Endodermal cell (in vitro differentiated cells): ENCODE data around the gene CD99. TPM values are rescaled to one million over a fixed set of nuclear protein-coding genes. Genes with fewer than 3 reads are reported as not detected.
"Not testable (repeated sequence)": the region's sequence is repeated elsewhere in the genome, so short reads cannot be mapped to it uniquely, and the experiment has no call there.

Source experiments
- DNase-seq: peaks from one replicate; pipeline ENCODE4 v3.0.0-alpha.2; 2017
- H3K27ac ChIP-seq: 2 replicates; pipeline ENCODE4 v1.5.1; 2013; ENCODE audit warnings: mild to moderate bottlenecking, low read depth, low read length, moderate library complexity
- H3K27me3 ChIP-seq: 2 replicates; pipeline ENCODE4 v1.6.1; 2013; ENCODE audit warnings: mild to moderate bottlenecking, low read length, moderate library complexity; ENCODE audit not compliant: insufficient read depth, control insufficient read depth, poor library complexity, severe bottlenecking
- H3K36me3 ChIP-seq: 2 replicates; pipeline ENCODE4 v1.7.0; 2013; ENCODE audit warnings: mild to moderate bottlenecking, low read length, moderate library complexity; ENCODE audit not compliant: control insufficient read depth, insufficient read depth
- H3K4me1 ChIP-seq: one replicate; pipeline ENCODE4 v1.7.0; 2013; ENCODE audit warnings: low read length; ENCODE audit not compliant: control insufficient read depth, insufficient read depth
- H3K4me3 ChIP-seq: 2 replicates; pipeline ENCODE4 v1.5.1; 2013; ENCODE audit warnings: mild to moderate bottlenecking, low read length, moderate library complexity
- H3K9ac ChIP-seq: 2 replicates; pipeline ENCODE4 v1.6.1; 2013; ENCODE audit warnings: mild to moderate bottlenecking, low read length, moderate library complexity; ENCODE audit not compliant: poor library complexity, severe bottlenecking; ENCODE audit errors: extremely low read depth
- H3K9me3 ChIP-seq: 2 replicates; pipeline ENCODE4 v1.6.1; 2013; ENCODE audit warnings: mild to moderate bottlenecking, low read length, moderate library complexity; ENCODE audit not compliant: control insufficient read depth
- H3K27ac Mint-ChIP-seq: 2 replicates; pipeline ENCODE4 v1.8.0; 2020; ENCODE audit warnings: mixed read lengths
- H3K27me3 Mint-ChIP-seq: 2 replicates; pipeline ENCODE4 v1.8.0; 2021; ENCODE audit warnings: mild to moderate bottlenecking, mixed read lengths; ENCODE audit not compliant: insufficient read depth
- H3K36me3 Mint-ChIP-seq: 2 replicates; pipeline ENCODE4 v1.8.0; 2020; ENCODE audit warnings: low read depth, mixed read lengths
- H3K4me1 Mint-ChIP-seq: 2 replicates; pipeline ENCODE4 v1.8.0; 2020; ENCODE audit warnings: mixed read lengths
- H3K4me3 Mint-ChIP-seq: 2 replicates; pipeline ENCODE4 v1.8.0; 2020; ENCODE audit warnings: mild to moderate bottlenecking, moderate library complexity, mixed read lengths
- H3K9me3 Mint-ChIP-seq: 2 replicates; pipeline ENCODE4 v1.8.0; 2020; ENCODE audit warnings: mild to moderate bottlenecking, mixed read lengths
- CTCF ChIP-seq: fragments of 200-600 bp; sonication (generic); conservative IDR thresholded peaks from 2 replicates; pipeline ENCODE4 v1.5.0; 2021; ENCODE audit warnings: antibody characterized with exemption, mild to moderate bottlenecking
- WGBS, 2 experiments: methylation state at CpG; one replicate each; pipeline versions ENCODE4 v1.1.5 to v1.1.7; 2013; ENCODE audit warnings: missing lambda C conversion rate in 2 of 2, mixed read lengths in 1 of 2; ENCODE audit not compliant: insufficient coverage in 1 of 2, insufficient read length in 1 of 2; 5-methylcytosine and 5-hydroxymethylcytosine counted together
- total RNA-seq, 2 donors: library from RNA; stranded (reverse); fragmentation: NEBNext Ultra II Directional in 1 of 2; extraction: Animal tissue kit (Norgen Biotek cat#: 25700) in 1 of 2; gene quantifications; 2 replicates in 1 of 2; 3 replicates in 1 of 2; pipeline ENCODE4 v1.2.1, GENCODE V29; 2021

The CD99 gene
- total RNA-seq, 2 donors from 2014 or later: 314 to 397 TPM

GRCh38 chrX:2735270-2735669 lies 44.2 kb downstream of the CD99 start:
- Histone ChIP-seq H3K9ac (no peak overlapping the region), H3K36me3 (peaks cover 55% of the 10 kb centered on the region), H3K4me1 (no peaks in the 10 kb centered on the region), H3K27ac (no peak overlapping the region), H3K4me3 (no peak overlapping the region), H3K27me3 (no peaks in the 10 kb centered on the region), H3K9me3 (peaks cover 27% of the 10 kb centered on the region)
- Mint-ChIP-seq H3K27me3 (no peaks in the 10 kb centered on the region), H3K27ac (no peak overlapping the region), H3K4me3 (no peak overlapping the region), H3K4me1 (no peaks in the 10 kb centered on the region), H3K9me3 (peaks cover 19% of the 10 kb centered on the region), H3K36me3 (peaks cover 78% of the 10 kb centered on the region)
- DNase-seq: no peak
- 94 to 100% methylated on average over 2 to 3 of the region's 4 CpGs for WGBS, 2 experiments
- TF ChIP-seq CTCF: no peak

- Mint-ChIP-seq H3K27me3 (no peaks in the 10 kb centered on the region), H3K4me3 (no peak overlapping the region), H3K4me1 (no peaks in the 10 kb centered on the region), H3K36me3 (peaks cover 59% of the 10 kb centered on the region), H3K9me3 (peaks cover 2% of the 10 kb centered on the region), H3K27ac (no peak overlapping the region)
- 96% methylated on average over 9 to 11 of the region's 11 CpGs for WGBS, 2 experiments
- Histone ChIP-seq H3K27me3 (no peaks in the 10 kb centered on the region), H3K36me3 (peaks cover 50% of the 10 kb centered on the region), H3K4me3 (no peak overlapping the region), H3K9ac (no peak overlapping the region), H3K4me1 (no peaks in the 10 kb centered on the region), H3K9me3 (peaks cover under 1% of the 10 kb centered on the region), H3K27ac (no peak overlapping the region)
- TF ChIP-seq CTCF: no peak
- no peak for DNase-seq
These were observed 49.6 kb downstream of the CD99 start for GRCh38 chrX:2740672-2741071.

GRCh38 chrX:2741386-2741785 lies 50.3 kb downstream of the CD99 start:
- no peak overlapping the region for H3K9ac ChIP-seq
- H3K27me3 ChIP-seq: no peaks in the 10 kb centered on the region
- Mint-ChIP-seq H3K36me3 (peaks cover 54% of the 10 kb centered on the region), H3K27ac (no peak overlapping the region), H3K9me3 (no peaks in the 10 kb centered on the region), H3K4me1 (peaks cover 6% of the 10 kb centered on the region), H3K4me3 (no peak overlapping the region), H3K27me3 (no peaks in the 10 kb centered on the region)
- no peak for DNase-seq
- H3K4me1 ChIP-seq: no peaks in the 10 kb centered on the region
- H3K27ac ChIP-seq: no peak overlapping the region
- H3K36me3 ChIP-seq: peaks cover 45% of the 10 kb centered on the region
- no peaks in the 10 kb centered on the region for H3K9me3 ChIP-seq
- no peak for TF ChIP-seq CTCF
- WGBS, 2 experiments: 97 to 100% methylated on average over 3 of the region's 3 CpGs
- H3K4me3 ChIP-seq: no peak overlapping the region

GRCh38 chrX:2746250-2746649 lies 55.2 kb downstream of the CD99 start:
- H3K27ac Mint-ChIP-seq, DNase-seq: not testable (repeated sequence)
- 93 to 100% methylated on average over 1 to 4 of the region's 6 CpGs for WGBS, 2 experiments

More at GRCh38 chrX:2746250-2746649, 55.2 kb downstream of the CD99 start:
- Mint-ChIP-seq H3K4me1 (peaks cover 14% of the 10 kb centered on the region), H3K36me3 (peaks cover 22% of the 10 kb centered on the region)
- H3K9me3 Mint-ChIP-seq, H3K9me3 ChIP-seq, H3K4me1 ChIP-seq, H3K27ac ChIP-seq, H3K27me3 ChIP-seq, H3K4me3 Mint-ChIP-seq, H3K9ac ChIP-seq, H3K27me3 Mint-ChIP-seq, H3K4me3 ChIP-seq: not testable (repeated sequence)
- H3K36me3 ChIP-seq: peaks cover 19% of the 10 kb centered on the region
